K562 (cell line): ENCODE data around the gene KAZN. TPM values are rescaled to one million over a fixed set of nuclear protein-coding genes. Genes with fewer than 3 reads are reported as not detected.

Source experiments
- ATAC-seq: fragments of 200-7000 bp; cut with Tn5 transposase; 3 replicates; pipeline ENCODE4 v1.9.1; 2020; ENCODE audit warnings: moderate library complexity
- BruUV-seq: library from RNA; stranded (reverse); fragments of 400-500 nt; replicated peaks from 2 replicates; lab custom pipeline; 2021; lab: Mats Ljungman, UMichigan
- CTCF ChIA-PET: fragments of 300-600 bp; formaldehyde crosslinking; extraction: SDS; loops from one replicate; lab custom pipeline; 2021; ENCODE audit warnings: low intra/inter-chr PET ratio; lab: Yijun Ruan, JAX
- POLR2A ChIA-PET: fragments of 300-600, 350-650 bp; sonication (Branson Sonifier 250); formaldehyde crosslinking; extraction: SDS; loops from one replicate; lab custom pipeline; 2021; ENCODE audit warnings: antibody characterized with exemption, inconsistent platforms; lab: Yijun Ruan, JAX
- DNase-seq, 4 experiments: peaks; one replicate each; pipeline versions ENCODE4 v3.0.0 to v3.0.0-alpha.2; 2011 to 2018; ENCODE audit warnings: low spot score in 3 of 4, mixed read lengths in 3 of 4; ENCODE audit errors: extremely low read depth in 1 of 4
- FAIRE-seq: peaks from 2 replicates; lab custom pipeline; 2011; peaks lifted over from hg19 to GRCh38; lab: Jason Lieb, UNC
- H2AFZ ChIP-seq: 2 replicates; pipeline ENCODE4 v1.6.0; 2011; ENCODE audit warnings: low read depth, low read length, control low read depth, inconsistent platforms
- H3K27ac ChIP-seq: fragments of 200-600 bp; 3 replicates; pipeline ENCODE4 v1.8.0; 2011; ENCODE audit warnings: low read depth, mild to moderate bottlenecking, control low read depth, inconsistent platforms, low read length, moderate library complexity, mixed read lengths; ENCODE audit errors: extremely low read depth
- H3K27me3 ChIP-seq, 2 experiments: fragments of 300-600 bp in 1 of 2; 2 replicates in 1 of 2; 3 replicates in 1 of 2; pipeline versions ENCODE4 v1.6.0 to v1.8.0; 2011; ENCODE audit warnings: inconsistent platforms in 2 of 2, low read length in 2 of 2, mild to moderate bottlenecking in 1 of 2, mixed read lengths in 1 of 2, moderate library complexity in 1 of 2; ENCODE audit not compliant: control insufficient read depth in 2 of 2, insufficient read depth in 2 of 2
- H3K36me3 ChIP-seq: fragments of 300-600 bp; 3 replicates; pipeline ENCODE4 v1.8.0; 2011; ENCODE audit warnings: mild to moderate bottlenecking, low read length, inconsistent platforms; ENCODE audit not compliant: control insufficient read depth, insufficient read depth
- H3K4me1 ChIP-seq, 2 experiments: fragments of 200-600 bp in 1 of 2; replicated peaks in 1 of 2; 2 replicates in 1 of 2; 3 replicates in 1 of 2; pipeline versions ENCODE4 v1.5.1 to v1.8.0; 2011; ENCODE audit warnings: inconsistent platforms in 2 of 2, low read length in 2 of 2, mild to moderate bottlenecking in 1 of 2, mixed read lengths in 1 of 2, moderate library complexity in 1 of 2; ENCODE audit not compliant: control insufficient read depth in 2 of 2, insufficient read depth in 2 of 2
- H3K4me2 ChIP-seq: 2 replicates; pipeline ENCODE4 v1.6.1; 2011; ENCODE audit warnings: low read length, control low read depth, inconsistent platforms, mixed read lengths; ENCODE audit not compliant: insufficient read depth
- H3K4me3 ChIP-seq: fragments of 200-600 bp; sonication (generic), shearing (Covaris generic); 2 replicates; pipeline ENCODE4 v1.5.1; 2016; ENCODE audit warnings: control low read depth, inconsistent platforms
- H3K79me2 ChIP-seq: fragments of 200-600 bp; 3 replicates; pipeline ENCODE4 v1.8.0; 2011; ENCODE audit warnings: low read length, inconsistent platforms; ENCODE audit not compliant: control insufficient read depth, insufficient read depth
- H3K9ac ChIP-seq, 2 experiments: 2 replicates each; pipeline versions ENCODE4 v1.6.0 to v1.6.1; 2011; ENCODE audit warnings: low read depth in 2 of 2, low read length in 2 of 2, control low read depth in 1 of 2, inconsistent platforms in 1 of 2, mild to moderate bottlenecking in 1 of 2, mixed read lengths in 1 of 2; ENCODE audit not compliant: insufficient read depth in 1 of 2
- H3K9me1 ChIP-seq: one replicate; pipeline ENCODE4 v1.6.0; 2011; ENCODE audit warnings: inconsistent platforms, mild to moderate bottlenecking, low read length, moderate library complexity; ENCODE audit not compliant: control insufficient read depth, insufficient read depth
- H3K9me3 ChIP-seq: replicated peaks from 2 replicates; pipeline ENCODE4 v1.5.1; 2011; ENCODE audit warnings: low read depth, low read length, inconsistent platforms; ENCODE audit not compliant: control insufficient read depth, insufficient read depth
- H4K20me1 ChIP-seq: replicated peaks from 2 replicates; pipeline ENCODE4 v1.6.1; 2011; ENCODE audit warnings: low read length, inconsistent platforms, mixed read lengths; ENCODE audit not compliant: control insufficient read depth, insufficient read depth
- BHLHE40 ChIP-seq: IDR thresholded peaks from 2 replicates; pipeline ENCODE4 v1.6.1; 2011; ENCODE audit warnings: low read length, improper control_type of control experiment
- GABPB1 ChIP-seq: sonication (generic); formaldehyde crosslinking; IDR thresholded peaks from 2 replicates; pipeline ENCODE4 v1.8.0; 2022; ENCODE audit warnings: mild to moderate bottlenecking, missing genetic modification reagents
- HCFC1 ChIP-seq: IDR thresholded peaks from 2 replicates; pipeline ENCODE4 v1.6.1; 2012; ENCODE audit warnings: low read depth, low read length, improper control_type of control experiment
- JUND ChIP-seq, 2 experiments: IDR thresholded peaks; 2 replicates in 1 of 2; 3 replicates in 1 of 2; pipeline ENCODE4 v1.6.1; 2011; ENCODE audit warnings: borderline replicate concordance in 2 of 2, low read depth in 2 of 2, low read length in 2 of 2, improper control_type of control experiment in 1 of 2, missing biosample characterization in 1 of 2, missing genetic modification characterization in 1 of 2, missing genetic modification reagents in 1 of 2
- MCM7 ChIP-seq, 2 experiments: fragments of 450-650 bp; IDR thresholded peaks; 2 replicates each; pipeline ENCODE4 v1.6.1; 2016 to 2018
- NFIC ChIP-seq: fragments of 450-650 bp; IDR thresholded peaks from 2 replicates; pipeline ENCODE4 v1.6.1; 2017; ENCODE audit warnings: mild to moderate bottlenecking, inconsistent platforms
- SNIP1 ChIP-seq: fragments of 450-650 bp; IDR thresholded peaks from 2 replicates; pipeline ENCODE4 v1.7.1; 2017; ENCODE audit warnings: low read depth, mild to moderate bottlenecking
- WGBS: fragments of 100-300 bp; shearing (Covaris generic); methylation state at CpG from one replicate; pipeline ENCODE4 v1.1.6; 2016; ENCODE audit warnings: low coverage, mixed read lengths; ENCODE audit not compliant: insufficient coverage; ENCODE audit errors: missing lambda C conversion rate; 5-methylcytosine and 5-hydroxymethylcytosine counted together
- in situ Hi-C: fragments of 300-500 bp; cut with MboI; formaldehyde crosslinking; loops from 4 replicates; pipeline ENCODE4 v1.15.0; 2018; ENCODE audit warnings: inconsistent platforms, mixed read lengths
- intact Hi-C: fragments of 100-400 bp; cut with micrococcal nuclease; formaldehyde crosslinking; loops from 2 replicates; pipeline ENCODE4 v1.14.2; 2022
- polyA plus RNA-seq, 8 experiments: library from polyadenylated mRNA; depleted of rRNA in 4 of 8; stranded (reverse) in 5 of 8; unstranded in 3 of 8; fragments of >200 nt; fragmentation: Nextera tagmentation in 2 of 8; fragmentation: Illumina TruSeq in 1 of 8; extraction: Ambion mirVana in 2 of 8; extraction: Trizol in 1 of 8; gene quantifications; 2 replicates each; pipeline versions ENCODE4 v1.2.1 to v1.2.3, GENCODE V29; 2011 to 2014; ENCODE audit warnings: inconsistent platforms in 1 of 8, missing spikeins in 1 of 8
- total RNA-seq, 7 experiments: library from RNA; depleted of rRNA in 6 of 7; stranded (reverse); fragments of >200 nt in 6 of 7; fragmentation: Illumina TruSeq in 2 of 7; extraction: Trizol in 2 of 7; gene quantifications; 2 replicates each; pipeline versions ENCODE4 v1.2.1 to v1.2.3, GENCODE V29; 2011 to 2021; ENCODE audit warnings: low replicate concordance in 1 of 7
- TF ChIP-seq, protein P1 (sequence below): fragments of 200-800 bp; sonication (Bioruptor generic); IDR thresholded peaks from 2 replicates; pipeline ENCODE4 v1.6.1; 2017; ENCODE audit warnings: missing genetic modification characterization, missing compliant biosample characterization
- TF ChIP-seq, protein P2 (sequence below): fragments of 250-450 bp; sonication (Bioruptor Pico); IDR thresholded peaks from 2 replicates; pipeline ENCODE4 v1.4.0; 2020; ENCODE audit warnings: borderline replicate concordance
- TF ChIP-seq, protein P3 (sequence below), 2 experiments: fragments of 450-650 bp; IDR thresholded peaks; 2 replicates each; pipeline ENCODE4 v1.6.1; 2018; ENCODE audit warnings: mild to moderate bottlenecking in 2 of 2, low read depth in 1 of 2; ENCODE audit not compliant: partially characterized antibody in 2 of 2

KAZN gene
- total and polyA plus RNA-seq, 9 of the 15 experiments (the other 6 are each of a cell fraction or from before 2014, with no cell fraction given) = 2.1 to 21.6 (median 5.4) TPM

DNA sequence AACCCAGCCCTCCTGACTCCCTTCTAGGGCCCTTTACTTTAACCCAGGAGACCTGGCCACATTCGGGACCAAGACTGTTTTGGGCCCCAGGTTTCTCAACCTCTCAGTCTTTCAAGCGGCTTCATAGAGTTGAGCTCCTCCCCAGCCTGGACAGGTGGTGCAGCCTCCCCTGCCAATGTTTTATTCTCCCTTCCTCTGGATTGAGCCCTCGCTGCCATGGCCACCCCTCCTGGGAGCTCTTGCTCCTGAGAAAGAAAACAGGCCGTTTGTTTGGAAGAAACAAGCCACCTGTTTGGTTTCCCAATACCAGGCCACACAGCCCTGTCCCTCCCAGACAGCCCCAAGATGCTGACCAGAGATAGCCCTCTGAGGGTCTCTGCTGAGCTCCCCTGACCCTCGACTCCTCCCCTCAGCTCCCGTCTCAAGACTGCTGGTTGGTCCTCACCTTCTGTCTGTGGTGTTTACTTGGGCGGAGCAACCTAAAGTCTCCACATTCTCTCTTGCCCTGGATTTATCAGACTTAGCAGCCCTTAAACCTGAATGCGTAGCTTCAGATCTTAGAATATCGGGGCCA is 558.4 kb downstream of the KAZN start (continued):
- TF ChIP-seq HCFC1 = no peak
- no peak for TF ChIP-seq JUND (IDR thresholded peaks at IDR 0.05; ENCODE audit: borderline replicate concordance, low read depth, low read length)
- TF ChIP-seq JUND (tag; IDR thresholded peaks at IDR 0.05; ENCODE audit: borderline replicate concordance, low read depth, low read length) = no peak
- TF ChIP-seq, protein P1, sequence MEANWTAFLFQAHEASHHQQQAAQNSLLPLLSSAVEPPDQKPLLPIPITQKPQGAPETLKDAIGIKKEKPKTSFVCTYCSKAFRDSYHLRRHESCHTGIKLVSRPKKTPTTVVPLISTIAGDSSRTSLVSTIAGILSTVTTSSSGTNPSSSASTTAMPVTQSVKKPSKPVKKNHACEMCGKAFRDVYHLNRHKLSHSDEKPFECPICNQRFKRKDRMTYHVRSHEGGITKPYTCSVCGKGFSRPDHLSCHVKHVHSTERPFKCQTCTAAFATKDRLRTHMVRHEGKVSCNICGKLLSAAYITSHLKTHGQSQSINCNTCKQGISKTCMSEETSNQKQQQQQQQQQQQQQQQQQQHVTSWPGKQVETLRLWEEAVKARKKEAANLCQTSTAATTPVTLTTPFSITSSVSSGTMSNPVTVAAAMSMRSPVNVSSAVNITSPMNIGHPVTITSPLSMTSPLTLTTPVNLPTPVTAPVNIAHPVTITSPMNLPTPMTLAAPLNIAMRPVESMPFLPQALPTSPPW = no peak
- no peak for TF ChIP-seq MCM7 (IDR thresholded peaks at IDR 0.05)
- TF ChIP-seq, all 486 proteins: peak for 0

DNA sequence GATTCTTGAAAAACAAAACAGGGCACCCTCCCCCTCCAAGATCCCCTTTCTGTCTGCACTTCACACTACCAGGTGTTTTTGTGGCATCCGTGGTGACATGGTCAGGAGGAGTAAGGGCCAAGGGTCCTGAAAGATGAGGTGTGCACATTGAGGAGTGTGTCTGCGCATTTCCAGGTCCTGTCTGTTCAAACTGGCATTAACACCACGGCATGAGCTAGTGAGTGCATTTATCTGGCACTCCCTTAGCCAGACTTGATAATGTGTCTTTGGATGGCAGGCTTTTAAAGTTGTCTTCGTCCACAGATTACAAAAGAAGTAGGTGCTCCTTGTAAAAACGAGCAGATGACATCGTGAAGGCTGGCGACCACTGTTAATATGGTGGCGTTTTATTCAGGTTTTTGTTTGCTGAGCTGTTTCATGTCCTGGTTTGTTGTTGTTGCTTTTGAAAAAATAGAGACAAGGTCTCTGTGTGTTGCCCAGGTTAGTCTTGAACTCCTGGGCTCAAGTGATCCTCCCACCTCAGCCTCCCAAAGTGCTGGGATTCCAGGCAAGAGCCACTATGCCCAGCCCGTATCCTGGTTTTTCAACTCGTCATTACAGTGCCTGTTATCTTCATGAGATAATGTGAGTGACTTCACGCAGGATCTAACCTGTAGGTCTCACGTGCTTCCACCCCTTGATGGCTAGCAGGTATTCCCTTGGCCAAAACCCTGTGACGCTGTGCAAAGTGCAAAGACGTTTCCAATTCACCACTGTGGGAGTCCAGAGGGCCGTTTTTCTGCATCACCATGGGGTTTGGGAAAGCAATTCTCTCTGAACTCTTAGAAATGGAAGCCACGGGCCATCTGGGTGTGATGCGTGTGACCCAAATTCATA is 559.3 kb downstream of the KAZN start:
- H3K36me3 ChIP-seq = no peaks in the 10 kb centered on the region
- ChIA-PET POLR2A (interaction anchor here (0.6 kb wide), 1 partner anchor 305 kb away, joined by 3 read pairs; no protein-coding TSS in a partner anchor), CTCF (interaction anchor here (0.8 kb wide), 1 partner anchor 134 kb away, joined by 3 read pairs; no protein-coding TSS in a partner anchor)
- peaks cover 34 to 92% of the 10 kb centered on the region in 2 experiments for H3K27me3 ChIP-seq
- H3K9ac ChIP-seq = no peak overlapping the region
- H3K4me3 ChIP-seq = no peak overlapping the region
- in situ Hi-C loops = no loop called here
- no peak for FAIRE-seq
- H3K4me2 ChIP-seq = no peak overlapping the region
- no peak for DNase-seq
- intact Hi-C loops = loop anchor here (10.0 kb wide), 1 partner anchor 277 kb away; the partner anchor contains the start of gene CTRC
- WGBS = 3% methylated on average over 17 of the region's 17 CpGs
- 0 out of 2 replicates have a peak, but pooled peaks cover 7% of the 10 kb centered on the region for H4K20me1 ChIP-seq
- no peak for ATAC-seq
- H3K27ac ChIP-seq = no peak overlapping the region
- no peak overlapping the region for H2AFZ ChIP-seq
- no peaks in the 10 kb centered on the region for H3K79me2 ChIP-seq
- peaks cover 6 to 21% of the 10 kb centered on the region in 2 experiments for H3K4me1 ChIP-seq
- BruUV-seq = no TSS peak
- no peaks in the 10 kb centered on the region for H3K9me3 ChIP-seq
- TF ChIP-seq NFIC = peak; percentile 21; the same call in 1 of the 2 replicates
- TF ChIP-seq, protein P2, sequence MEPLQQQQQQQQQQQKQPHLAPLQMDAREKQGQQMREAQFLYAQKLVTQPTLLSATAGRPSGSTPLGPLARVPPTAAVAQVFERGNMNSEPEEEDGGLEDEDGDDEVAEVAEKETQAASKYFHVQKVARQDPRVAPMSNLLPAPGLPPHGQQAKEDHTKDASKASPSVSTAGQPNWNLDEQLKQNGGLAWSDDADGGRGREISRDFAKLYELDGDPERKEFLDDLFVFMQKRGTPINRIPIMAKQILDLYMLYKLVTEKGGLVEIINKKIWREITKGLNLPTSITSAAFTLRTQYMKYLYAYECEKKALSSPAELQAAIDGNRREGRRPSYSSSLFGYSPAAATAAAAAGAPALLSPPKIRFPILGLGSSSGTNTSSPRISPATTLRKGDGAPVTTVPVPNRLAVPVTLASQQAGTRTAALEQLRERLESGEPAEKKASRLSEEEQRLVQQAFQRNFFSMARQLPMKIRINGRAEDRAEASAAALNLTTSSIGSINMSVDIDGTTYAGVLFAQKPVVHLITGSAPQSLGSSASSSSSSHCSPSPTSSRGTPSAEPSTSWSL = no peak
- TF ChIP-seq GABPB1 = no peak
- no peak for TF ChIP-seq SNIP1
- TF ChIP-seq, protein P3, sequence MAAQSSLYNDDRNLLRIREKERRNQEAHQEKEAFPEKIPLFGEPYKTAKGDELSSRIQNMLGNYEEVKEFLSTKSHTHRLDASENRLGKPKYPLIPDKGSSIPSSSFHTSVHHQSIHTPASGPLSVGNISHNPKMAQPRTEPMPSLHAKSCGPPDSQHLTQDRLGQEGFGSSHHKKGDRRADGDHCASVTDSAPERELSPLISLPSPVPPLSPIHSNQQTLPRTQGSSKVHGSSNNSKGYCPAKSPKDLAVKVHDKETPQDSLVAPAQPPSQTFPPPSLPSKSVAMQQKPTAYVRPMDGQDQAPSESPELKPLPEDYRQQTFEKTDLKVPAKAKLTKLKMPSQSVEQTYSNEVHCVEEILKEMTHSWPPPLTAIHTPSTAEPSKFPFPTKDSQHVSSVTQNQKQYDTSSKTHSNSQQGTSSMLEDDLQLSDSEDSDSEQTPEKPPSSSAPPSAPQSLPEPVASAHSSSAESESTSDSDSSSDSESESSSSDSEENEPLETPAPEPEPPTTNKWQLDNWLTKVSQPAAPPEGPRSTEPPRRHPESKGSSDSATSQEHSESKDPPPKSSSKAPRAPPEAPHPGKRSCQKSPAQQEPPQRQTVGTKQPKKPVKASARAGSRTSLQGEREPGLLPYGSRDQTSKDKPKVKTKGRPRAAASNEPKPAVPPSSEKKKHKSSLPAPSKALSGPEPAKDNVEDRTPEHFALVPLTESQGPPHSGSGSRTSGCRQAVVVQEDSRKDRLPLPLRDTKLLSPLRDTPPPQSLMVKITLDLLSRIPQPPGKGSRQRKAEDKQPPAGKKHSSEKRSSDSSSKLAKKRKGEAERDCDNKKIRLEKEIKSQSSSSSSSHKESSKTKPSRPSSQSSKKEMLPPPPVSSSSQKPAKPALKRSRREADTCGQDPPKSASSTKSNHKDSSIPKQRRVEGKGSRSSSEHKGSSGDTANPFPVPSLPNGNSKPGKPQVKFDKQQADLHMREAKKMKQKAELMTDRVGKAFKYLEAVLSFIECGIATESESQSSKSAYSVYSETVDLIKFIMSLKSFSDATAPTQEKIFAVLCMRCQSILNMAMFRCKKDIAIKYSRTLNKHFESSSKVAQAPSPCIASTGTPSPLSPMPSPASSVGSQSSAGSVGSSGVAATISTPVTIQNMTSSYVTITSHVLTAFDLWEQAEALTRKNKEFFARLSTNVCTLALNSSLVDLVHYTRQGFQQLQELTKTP (IDR thresholded peaks at IDR 0.05; ENCODE audit: low read depth in 1 of 2, partially characterized antibody in 2 of 2) = peak in 1 of 2 experiments; percentile 78
- TF ChIP-seq BHLHE40 = 0 out of 2 replicates have a peak, but pooled peaks have one; percentile 22
- no peaks in the 10 kb centered on the region for H3K9me1 ChIP-seq
